Breast epithelium (tissue), 4 donors: ENCODE data around the gene MYCN. TPM values are rescaled to one million over a fixed set of nuclear protein-coding genes. Genes with fewer than 3 reads are reported as not detected.
"Not testable (repeated sequence)": the region's sequence is repeated elsewhere in the genome, so short reads cannot be mapped to it uniquely, and the experiment has no call there.

Experiments used
- DNase-seq, 2 donors: peaks; one replicate each; pipeline ENCODE4 v3.0.0-alpha.2; 2019; ENCODE audit warnings: low spot score in 2 of 2
- H3K27ac ChIP-seq, 2 donors: fragments of 200-600 bp; sonication (generic) in 1 of 2; one replicate each; pipeline ENCODE4 v1.5.1; 2016 to 2019; ENCODE audit warnings: mild to moderate bottlenecking in 1 of 2
- H3K27me3 ChIP-seq, 2 donors: fragments of 200-600 bp; sonication (generic) in 1 of 2; one replicate each; pipeline versions ENCODE4 v1.5.1 to v1.6.0; 2017 to 2019; ENCODE audit warnings: control low read depth in 1 of 2, mild to moderate bottlenecking in 1 of 2
- H3K36me3 ChIP-seq: fragments of 200-600 bp; one replicate; pipeline ENCODE4 v1.5.1; 2019
- H3K4me1 ChIP-seq, 2 donors: fragments of 200-600 bp; sonication (generic); one replicate each; pipeline ENCODE4 v1.5.1; 2016 to 2019; ENCODE audit warnings: control low read depth in 1 of 2
- H3K4me3 ChIP-seq, 3 donors: fragments of 200-600 bp; sonication (generic); 1 replicate in 2 of 3; 2 replicates in 1 of 3; pipeline ENCODE4 v1.5.1; 2016 to 2019; ENCODE audit warnings: mild to moderate bottlenecking in 3 of 3, moderate library complexity in 2 of 3
- H3K9me3 ChIP-seq, 2 donors: fragments of 200-600 bp; sonication (generic) in 1 of 2; one replicate each; pipeline ENCODE4 v1.5.1; 2016 to 2019; ENCODE audit warnings: control low read depth in 1 of 2
- POLR2A ChIP-seq: fragments of 450-650 bp; IDR thresholded peaks from one replicate; pipeline ENCODE4 v1.6.1; 2016; ENCODE audit warnings: antibody characterized with exemption, mild to moderate bottlenecking, moderate library complexity
- POLR2AphosphoS5 ChIP-seq, 3 donors: sonication (generic); formaldehyde crosslinking; IDR thresholded peaks; one replicate each; pipeline ENCODE4 v1.6.1; 2017; ENCODE audit warnings: antibody characterized with exemption in 3 of 3
- intact Hi-C: fragments of 100-400 bp; cut with DNase I; formaldehyde crosslinking; loops from one replicate; pipeline ENCODE4 v1.15.1; 2023; ENCODE audit warnings: low total_unique reads
- total RNA-seq, 3 donors: library from RNA; depleted of rRNA; stranded (reverse); fragments of >200 nt; gene quantifications; one replicate each; pipeline ENCODE4 v1.1.0, GENCODE V29; 2016
- TF ChIP-seq, protein P1 (sequence below), 3 donors: fragments of 450-650 bp; IDR thresholded peaks; one replicate each; pipeline ENCODE4 v1.5.1; 2016 to 2017; ENCODE audit warnings: antibody characterized with exemption in 3 of 3, mild to moderate bottlenecking in 3 of 3, moderate library complexity in 3 of 3

MYCN gene
- total RNA-seq, 3 donors from 2014 or later = 0.32 to 0.98 (median 0.59) TPM

DNA sequence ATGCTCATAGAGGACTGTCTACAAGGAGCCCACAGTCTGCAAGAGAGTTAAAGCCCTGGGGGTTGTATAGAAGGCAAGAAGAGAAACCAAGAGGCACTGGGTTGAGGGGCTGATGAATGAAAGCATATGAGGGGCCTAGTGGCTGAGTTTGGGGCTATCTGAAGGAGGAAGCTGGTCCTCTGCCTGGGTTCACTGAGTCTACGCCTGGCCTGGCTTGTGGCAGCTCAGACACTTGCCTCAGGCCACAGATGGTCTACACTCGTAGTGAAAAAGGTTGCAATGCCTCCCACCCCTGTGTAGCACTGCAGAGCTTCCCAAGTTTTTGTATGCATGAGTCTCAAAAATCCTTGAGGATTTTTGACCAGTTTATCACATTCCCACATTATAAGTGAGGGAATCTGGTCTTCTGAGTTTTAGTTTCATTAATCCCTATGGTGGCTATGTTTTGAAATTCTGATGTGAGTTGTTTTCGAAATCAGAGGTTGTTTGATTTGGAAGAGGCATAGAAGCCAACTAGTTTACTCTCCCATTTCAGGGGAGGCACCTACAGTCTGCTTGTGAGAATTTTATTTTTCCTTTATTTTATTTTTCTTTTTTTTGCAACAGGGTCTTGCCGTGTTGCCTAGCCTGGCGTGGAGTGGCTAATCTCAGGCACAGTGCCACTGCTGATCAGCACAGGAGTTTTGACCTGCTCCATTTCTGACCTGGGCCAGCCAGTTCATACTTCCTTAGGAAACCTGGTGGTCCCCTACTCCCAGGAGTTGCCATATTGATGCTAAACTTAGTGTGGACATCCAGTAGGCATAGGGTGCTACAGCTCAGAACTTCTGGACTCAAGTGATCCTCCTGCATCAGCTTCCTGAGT lies 10.0 kb downstream of the MYCN start:
- Histone ChIP-seq H3K9me3 (no peaks in the 10 kb centered on the region), H3K36me3 (no peaks in the 10 kb centered on the region), H3K4me3 (no peak overlapping the region), H3K4me1 (no peaks in the 10 kb centered on the region), H3K27me3 (no peaks in the 10 kb centered on the region), H3K27ac (no peak overlapping the region)
- no peak for TF ChIP-seq POLR2A
- TF ChIP-seq POLR2AphosphoS5 (IDR thresholded peaks at IDR 0.05) = no peak
- TF ChIP-seq, protein P1, sequence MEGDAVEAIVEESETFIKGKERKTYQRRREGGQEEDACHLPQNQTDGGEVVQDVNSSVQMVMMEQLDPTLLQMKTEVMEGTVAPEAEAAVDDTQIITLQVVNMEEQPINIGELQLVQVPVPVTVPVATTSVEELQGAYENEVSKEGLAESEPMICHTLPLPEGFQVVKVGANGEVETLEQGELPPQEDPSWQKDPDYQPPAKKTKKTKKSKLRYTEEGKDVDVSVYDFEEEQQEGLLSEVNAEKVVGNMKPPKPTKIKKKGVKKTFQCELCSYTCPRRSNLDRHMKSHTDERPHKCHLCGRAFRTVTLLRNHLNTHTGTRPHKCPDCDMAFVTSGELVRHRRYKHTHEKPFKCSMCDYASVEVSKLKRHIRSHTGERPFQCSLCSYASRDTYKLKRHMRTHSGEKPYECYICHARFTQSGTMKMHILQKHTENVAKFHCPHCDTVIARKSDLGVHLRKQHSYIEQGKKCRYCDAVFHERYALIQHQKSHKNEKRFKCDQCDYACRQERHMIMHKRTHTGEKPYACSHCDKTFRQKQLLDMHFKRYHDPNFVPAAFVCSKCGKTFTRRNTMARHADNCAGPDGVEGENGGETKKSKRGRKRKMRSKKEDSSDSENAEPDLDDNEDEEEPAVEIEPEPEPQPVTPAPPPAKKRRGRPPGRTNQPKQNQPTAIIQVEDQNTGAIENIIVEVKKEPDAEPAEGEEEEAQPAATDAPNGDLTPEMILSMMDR (IDR thresholded peaks at IDR 0.05) = no peak
- intact Hi-C loops = no loop called here
- DNase-seq = no peak

DNA sequence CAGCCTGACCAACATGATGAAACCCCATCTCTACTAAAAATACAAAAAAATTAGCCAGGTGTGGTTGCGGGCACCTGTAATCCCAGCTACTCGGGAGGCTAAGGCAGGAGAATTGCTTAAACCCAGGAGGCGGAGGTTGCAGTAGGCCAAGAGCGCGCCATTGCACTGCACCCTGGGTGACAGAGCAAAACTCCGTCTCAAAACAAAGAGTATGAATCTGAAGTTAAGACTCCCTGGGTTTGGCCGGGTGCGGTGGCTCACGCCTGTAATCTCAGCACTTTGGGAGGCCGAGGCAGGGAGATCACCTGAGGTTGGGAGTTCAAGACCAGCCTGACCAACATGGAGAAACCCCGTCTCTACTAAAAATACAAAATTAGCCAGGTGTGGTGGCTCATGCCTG lies 11.6 kb downstream of the MYCN start:
- H3K27ac ChIP-seq, intact Hi-C loops, H3K36me3 ChIP-seq, H3K4me3 ChIP-seq, H3K27me3 ChIP-seq, H3K9me3 ChIP-seq, DNase-seq, H3K4me1 ChIP-seq: not testable (repeated sequence)

DNA sequence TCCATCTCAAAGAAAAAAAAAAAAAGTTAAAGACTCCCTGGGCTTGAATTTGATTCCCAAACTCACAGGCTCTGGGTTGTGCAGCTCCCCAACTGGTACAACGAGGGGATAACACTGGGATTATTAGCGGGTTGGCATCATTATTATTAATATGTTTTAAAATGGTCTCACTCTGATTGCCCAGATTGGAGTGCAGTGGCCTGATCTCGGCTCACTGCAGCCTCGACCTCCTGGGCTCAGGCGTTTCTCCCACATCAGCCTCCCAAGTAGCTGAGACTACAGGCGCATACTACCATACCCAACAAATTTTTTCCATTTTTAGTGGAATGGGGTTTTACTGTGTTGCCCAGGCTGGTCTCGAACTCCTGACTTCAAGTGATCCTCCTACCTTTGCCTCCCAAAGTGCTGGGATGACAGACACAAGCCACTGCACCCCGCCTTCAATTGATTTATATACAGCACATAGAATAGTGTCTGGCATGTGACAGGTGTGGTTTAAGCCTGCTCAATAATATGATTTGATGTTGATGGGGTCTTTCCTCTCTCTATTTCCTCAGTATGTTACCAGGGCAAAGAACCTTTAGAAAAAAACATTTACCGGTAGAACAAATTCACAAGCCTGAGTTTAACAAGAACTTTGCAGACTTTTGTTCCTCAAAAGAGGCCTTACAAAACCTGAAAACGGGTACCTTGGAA lies 12.2 kb downstream of the MYCN start:
- intact Hi-C loops = no loop called here
- Histone ChIP-seq H3K4me3 (no peak overlapping the region), H3K9me3 (no peaks in the 10 kb centered on the region), H3K27ac (no peak overlapping the region), H3K4me1 (no peaks in the 10 kb centered on the region), H3K36me3 (no peaks in the 10 kb centered on the region), H3K27me3 (no peaks in the 10 kb centered on the region)
- no peak for TF ChIP-seq POLR2AphosphoS5 (IDR thresholded peaks at IDR 0.05)
- no peak for TF ChIP-seq POLR2A
- TF ChIP-seq, protein P1 (IDR thresholded peaks at IDR 0.05) = no peak
- DNase-seq = no peak

DNA sequence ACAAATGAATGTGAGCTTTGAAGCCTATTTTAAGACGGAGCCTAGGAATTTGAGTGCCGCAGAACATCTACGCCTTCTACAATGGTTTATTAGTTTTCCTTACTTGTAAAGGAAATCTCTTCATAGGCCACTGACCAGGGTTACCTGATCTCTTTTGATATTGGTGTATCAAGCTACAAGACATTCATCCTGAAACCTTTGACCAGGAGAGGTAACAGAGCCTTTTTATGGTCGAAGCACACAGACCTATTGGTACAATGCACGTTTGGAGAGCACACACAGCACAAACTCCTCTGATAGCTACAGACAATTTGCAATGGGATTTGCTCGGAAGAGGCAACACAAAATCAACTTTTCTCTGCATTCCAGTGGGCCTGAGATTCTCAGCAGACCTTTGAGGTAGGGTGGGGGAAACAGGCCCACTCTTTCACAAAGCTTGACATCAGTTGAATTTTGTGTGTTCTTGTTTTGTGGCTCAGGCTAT lies 12.8 kb downstream of the MYCN start:
- Histone ChIP-seq H3K4me1 (no peaks in the 10 kb centered on the region), H3K4me3 (no peak overlapping the region), H3K36me3 (no peaks in the 10 kb centered on the region), H3K27ac (no peak overlapping the region), H3K9me3 (no peaks in the 10 kb centered on the region), H3K27me3 (no peaks in the 10 kb centered on the region)
- no peak for DNase-seq
- TF ChIP-seq POLR2AphosphoS5 (IDR thresholded peaks at IDR 0.05) (no peak), POLR2A (no peak)
- TF ChIP-seq, protein P1 (IDR thresholded peaks at IDR 0.05) = no peak
- intact Hi-C loops = no loop called here

DNA sequence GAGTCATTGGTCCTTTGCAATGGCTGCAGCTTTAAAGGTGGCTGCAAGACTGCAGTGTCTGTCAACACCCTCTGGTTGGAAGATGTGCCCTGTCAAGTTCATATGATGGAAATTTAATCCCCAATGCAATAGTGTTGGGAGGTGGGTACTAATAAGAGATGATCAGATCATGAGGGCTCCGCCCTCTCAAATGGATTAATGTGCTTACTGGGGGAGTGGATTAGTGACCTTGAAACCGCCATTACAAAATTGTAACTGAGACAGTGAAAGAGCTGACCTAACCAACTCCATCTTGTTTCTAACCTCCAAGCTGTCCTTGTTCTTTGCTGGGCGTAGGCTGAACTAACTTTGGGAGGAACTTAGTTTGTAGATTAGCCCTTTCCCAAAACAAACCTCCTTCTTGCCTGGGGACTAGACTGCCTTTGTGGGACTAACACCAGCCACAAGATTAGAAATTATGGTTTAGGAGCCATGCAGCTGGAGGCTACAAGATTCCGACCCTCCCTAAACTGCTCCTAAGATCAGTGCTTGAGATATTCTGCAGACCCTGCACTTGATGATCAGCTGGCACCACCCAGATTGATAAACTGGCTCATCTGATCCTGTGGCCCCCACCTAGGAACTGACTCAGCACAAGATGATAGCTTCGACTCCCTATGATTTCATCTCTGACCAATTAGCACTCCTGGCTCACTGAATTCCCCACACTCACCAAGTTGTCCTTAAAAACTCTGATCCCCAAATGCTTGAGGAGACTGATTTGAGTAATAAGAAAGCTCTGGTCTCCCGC lies 13.7 kb downstream of the MYCN start:
- Histone ChIP-seq H3K4me1 (no peaks in the 10 kb centered on the region), H3K4me3 (no peak overlapping the region), H3K27ac (no peak overlapping the region), H3K27me3 (no peaks in the 10 kb centered on the region), H3K36me3 (no peaks in the 10 kb centered on the region), H3K9me3 (no peaks in the 10 kb centered on the region)
- DNase-seq = no peak
- intact Hi-C loops = loop anchor here (2.0 kb wide), 1 partner anchor 57 kb away; no protein-coding TSS in a partner anchor
- no peak for TF ChIP-seq POLR2AphosphoS5 (IDR thresholded peaks at IDR 0.05)
- TF ChIP-seq POLR2A = no peak
- TF ChIP-seq, protein P1 (IDR thresholded peaks at IDR 0.05) = no peak
